Measurements from ENCODE around the gene NKX2-3. TPM values are rescaled to one million over a fixed set of nuclear protein-coding genes. Genes with fewer than 3 reads are reported as not detected.

Gene NKX2-3
- total and polyA plus RNA-seq, 9 of the 15 experiments (the other 6 are each of a cell fraction or from before 2014, with no cell fraction given), result not detected

GRCh38 chr10:99506416-99506815 lies 26.3 kb upstream of the NKX2-3 start:
- in situ Hi-C loops (cut with MboI), result no loop called here
- Histone ChIP-seq H3K4me2 (ENCODE audit: insufficient read depth, low read length) (no peak overlapping the region), H3K27me3 (ENCODE audit: control insufficient read depth in 2 of 2, insufficient read depth in 2 of 2, low read length in 2 of 2) (no peaks in the 10 kb centered on the region; a peak in 2 of 5 replicates), H3K36me3 (ENCODE audit: control insufficient read depth, insufficient read depth, low read length) (no peaks in the 10 kb centered on the region), H3K79me2 (ENCODE audit: control insufficient read depth, insufficient read depth, low read length) (no peaks in the 10 kb centered on the region), H3K4me3 (no peak overlapping the region), H3K4me1 (replicated peaks in 1 of 2; ENCODE audit: control insufficient read depth in 2 of 2, insufficient read depth in 2 of 2, low read length in 2 of 2) (no peaks in the 10 kb centered on the region), H2AFZ (ENCODE audit: low read depth, low read length) (no peak overlapping the region), H4K20me1 (replicated peaks; ENCODE audit: control insufficient read depth, insufficient read depth, low read length) (0 out of 2 replicates have a peak, but pooled peaks cover 2% of the 10 kb centered on the region), H3K9ac (ENCODE audit: insufficient read depth in 1 of 2, low read depth in 2 of 2, low read length in 2 of 2) (no peak overlapping the region), H3K27ac (ENCODE audit: extremely low read depth, low read depth, low read length) (no peak overlapping the region), H3K9me3 (replicated peaks; ENCODE audit: control insufficient read depth, insufficient read depth, low read depth, low read length) (no peaks in the 10 kb centered on the region), H3K9me1 (ENCODE audit: control insufficient read depth, insufficient read depth, low read length) (no peaks in the 10 kb centered on the region)
- WGBS (ENCODE audit: insufficient coverage, low coverage, missing lambda C conversion rate), result 0% methylated on average over 1 of the region's 1 CpG
- no peak for FAIRE-seq
- CTCF ChIA-PET (ENCODE audit: low intra/inter-chr PET ratio), result no interaction called here
- ATAC-seq, result no peak
- DNase-seq (ENCODE audit: extremely low read depth in 1 of 4, low spot score in 3 of 4), result no peak
- POLR2A ChIA-PET, result interaction anchor here (0.7 kb wide), 1 partner anchor 75 kb away, joined by 4 read pairs; no protein-coding TSS in a partner anchor
- intact Hi-C loops (cut with micrococcal nuclease), result no loop called here
- no TSS peak for BruUV-seq (replicated peaks)
- TF ChIP-seq NFYB (IDR thresholded peaks at IDR 0.05; ENCODE audit: extremely low read depth, insufficient read length), result no peak
- no peak for TF ChIP-seq ZNF592 (IDR thresholded peaks at IDR 0.05)
- no peak for TF ChIP-seq IRF1 (CRISPR knock-in tag; IDR thresholded peaks at IDR 0.05; ENCODE audit: borderline replicate concordance)
- no peak for TF ChIP-seq KDM4B (IDR thresholded peaks at IDR 0.05; ENCODE audit: borderline replicate concordance in 2 of 2, low read depth in 1 of 2)
- TF ChIP-seq NR1H2 (CRISPR knock-in tag; IDR thresholded peaks at IDR 0.05), result no peak
- no peak for TF ChIP-seq HNRNPK (IDR thresholded peaks at IDR 0.05; ENCODE audit: low read depth, low read length, poor library complexity, severe bottlenecking)
- TF ChIP-seq NONO (IDR thresholded peaks at IDR 0.05; ENCODE audit: low read depth in 2 of 2, low read length in 1 of 2), result no peak
- TF ChIP-seq ZFX (CRISPR knock-in tag; IDR thresholded peaks at IDR 0.05), result no peak
- TF ChIP-seq ELF1 (tag; IDR thresholded peaks at IDR 0.05), result no peak
- no peak for TF ChIP-seq CTCF (IDR thresholded peaks at IDR 0.05 in 2 of 3, conservative IDR thresholded peaks at IDR 0.05 in 1 of 3; ENCODE audit: insufficient read depth in 2 of 3, low read depth in 1 of 3, low read length in 3 of 3)
- no peak for TF ChIP-seq ZNF23 (CRISPR knock-in tag; IDR thresholded peaks at IDR 0.05)
- TF ChIP-seq CSDE1 (IDR thresholded peaks at IDR 0.05), result no peak
- TF ChIP-seq RBFOX2 (IDR thresholded peaks at IDR 0.05; ENCODE audit: low read depth, low read length), result no peak
- no peak for TF ChIP-seq EP400 (IDR thresholded peaks at IDR 0.05)
- no peak for TF ChIP-seq KLF10 (CRISPR knock-in tag; IDR thresholded peaks at IDR 0.05)
- TF ChIP-seq ERF (CRISPR knock-in tag; IDR thresholded peaks at IDR 0.05), result no peak
- no peak for TF ChIP-seq ZNF436 (CRISPR knock-in tag; IDR thresholded peaks at IDR 0.05)
- TF ChIP-seq ZNF785 (CRISPR knock-in tag; IDR thresholded peaks at IDR 0.05), result no peak
